ENCODE measurements around the gene MKLN1. TPM values are rescaled to one million over a fixed set of nuclear protein-coding genes. Genes with fewer than 3 reads are reported as not detected.

Gene MKLN1
- polyA plus RNA-seq, 1 of the 3 experiments (the other 2 are of a cell fraction), result 11.0 TPM

DNA sequence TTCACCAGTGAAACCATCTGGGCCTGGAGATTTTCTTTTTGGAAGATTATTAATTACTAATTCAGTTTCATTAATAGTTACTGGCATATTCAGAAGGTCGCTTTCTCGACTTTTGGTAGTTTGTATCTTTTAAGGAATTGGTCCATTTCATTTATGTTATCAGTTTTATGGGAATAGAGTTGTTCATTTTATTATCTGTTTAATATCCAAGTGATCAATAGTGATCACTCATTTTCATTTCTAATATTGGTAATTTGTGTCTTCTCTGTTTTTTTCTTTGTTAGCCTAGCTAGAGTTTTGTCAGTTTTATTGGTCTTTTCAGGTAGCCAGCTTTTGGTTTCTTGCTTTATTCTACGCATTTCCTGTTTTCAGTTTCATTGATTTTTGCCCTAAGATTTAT, 31.0 kb downstream of the MKLN1 start:
- no peak overlapping the region for H2AFZ ChIP-seq (ENCODE audit: low read depth)
- no peaks in the 10 kb centered on the region for H3K27me3 ChIP-seq (ENCODE audit: insufficient read depth)
- peaks cover 25% of the 10 kb centered on the region for H3F3A ChIP-seq (replicated peaks; ENCODE audit: insufficient read depth)
- no peak overlapping the region for H3K27ac ChIP-seq (ENCODE audit: low read depth in 2 of 2, low read length in 1 of 2)
- peaks cover 6 to 20% of the 10 kb centered on the region in 2 experiments for H3K36me3 ChIP-seq (replicated peaks in 1 of 2; ENCODE audit: control insufficient read depth in 1 of 2, insufficient read depth in 2 of 2, low read length in 1 of 2)
- H3K4me1 ChIP-seq (ENCODE audit: control insufficient read depth in 1 of 2, insufficient read depth in 2 of 2, low read depth in 1 of 2, low read length in 1 of 2), result peaks cover 3 to 6% of the 10 kb centered on the region in 2 experiments; a peak in 2 of 4 replicates
- no peak overlapping the region; the same call in 1 of the 2 replicates for H3K4me2 ChIP-seq
- 94% methylated on average over 3 of the region's 3 CpGs for WGBS (ENCODE audit: low lambda C conversion rate)
- H3K9me3 ChIP-seq, result no peaks in the 10 kb centered on the region; the same call in 1 of the 2 replicates
- TF ChIP-seq YY1 (IDR thresholded peaks at IDR 0.05; ENCODE audit: low read depth) (no peak), JUND (IDR thresholded peaks at IDR 0.05) (no peak), FOSL2 (IDR thresholded peaks at IDR 0.05; ENCODE audit: borderline replicate concordance, low read depth) (no peak), GATA2 (CRISPR knock-in tag; IDR thresholded peaks at IDR 0.05) (no peak), EP300 (IDR thresholded peaks at IDR 0.05; ENCODE audit: borderline replicate concordance in 1 of 2, low read depth in 1 of 2, low read length in 1 of 2) (no peak), IRF3 (IDR thresholded peaks at IDR 0.05; ENCODE audit: low read depth, low read length) (no peak), RCOR1 (IDR thresholded peaks at IDR 0.05; ENCODE audit: low read length) (no peak), FOXM1 (IDR thresholded peaks at IDR 0.05; ENCODE audit: low read depth) (no peak), MAX (IDR thresholded peaks at IDR 0.05; ENCODE audit: low read depth) (no peak), USF1 (IDR thresholded peaks at IDR 0.05; ENCODE audit: borderline replicate concordance, low read depth) (no peak), ELF1 (IDR thresholded peaks at IDR 0.05) (no peak), EZH2phosphoT487 (IDR thresholded peaks at IDR 0.05; ENCODE audit: borderline replicate concordance, low read depth) (no peak), RFX5 (IDR thresholded peaks at IDR 0.05; ENCODE audit: low read length) (no peak), SMC3 (IDR thresholded peaks at IDR 0.05; ENCODE audit: low read depth, low read length) (no peak), FOXJ3 (CRISPR knock-in tag; IDR thresholded peaks at IDR 0.05) (no peak), TCF12 (IDR thresholded peaks at IDR 0.05) (no peak), GABPA (IDR thresholded peaks at IDR 0.05; ENCODE audit: low read depth) (no peak), TEAD4 (IDR thresholded peaks at IDR 0.05; ENCODE audit: borderline replicate concordance, insufficient read depth) (no peak)
- TF ChIP-seq, protein P1, sequence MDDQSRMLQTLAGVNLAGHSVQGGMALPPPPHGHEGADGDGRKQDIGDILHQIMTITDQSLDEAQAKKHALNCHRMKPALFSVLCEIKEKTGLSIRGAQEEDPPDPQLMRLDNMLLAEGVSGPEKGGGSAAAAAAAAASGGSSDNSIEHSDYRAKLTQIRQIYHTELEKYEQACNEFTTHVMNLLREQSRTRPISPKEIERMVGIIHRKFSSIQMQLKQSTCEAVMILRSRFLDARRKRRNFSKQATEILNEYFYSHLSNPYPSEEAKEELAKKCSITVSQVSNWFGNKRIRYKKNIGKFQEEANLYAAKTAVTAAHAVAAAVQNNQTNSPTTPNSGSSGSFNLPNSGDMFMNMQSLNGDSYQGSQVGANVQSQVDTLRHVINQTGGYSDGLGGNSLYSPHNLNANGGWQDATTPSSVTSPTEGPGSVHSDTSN (IDR thresholded peaks at IDR 0.05), result no peak
- H4K20me1 ChIP-seq (ENCODE audit: insufficient read depth), result peaks cover 94% of the 10 kb centered on the region
- no peak overlapping the region for H3K9ac ChIP-seq
- ChIA-PET POLR2A (no interaction called here), CTCF (interaction anchor here (0.6 to 1.3 kb wide), 6 partner anchors 14 to 462 kb away, joined by 3 read pairs; no protein-coding TSS in a partner anchor)
- H3K79me2 ChIP-seq (ENCODE audit: insufficient read depth), result peaks cover 100% of the 10 kb centered on the region
- no peaks in the 10 kb centered on the region for H3K9me2 ChIP-seq
- H3K4me3 ChIP-seq (ENCODE audit: low read depth in 2 of 2, low read length in 1 of 2), result no peak overlapping the region
- DNase-seq, result no peak

Measured in SK-N-SH (cell line).